H1 (cell line): ENCODE measurements around the gene NME7. TPM values are rescaled to one million over a fixed set of nuclear protein-coding genes. Genes with fewer than 3 reads are reported as not detected.

ENCODE experiments used
- CTCF ChIA-PET: fragments of 300-600 bp; sonication (Branson Sonifier 250); formaldehyde crosslinking; loops from one replicate; lab custom pipeline; 2021; ENCODE audit not compliant: partially characterized antibody; lab: Charles Lee
- POLR2A ChIA-PET: fragments of 300-600 bp; sonication (Branson Sonifier 250); formaldehyde crosslinking; loops from one replicate; lab custom pipeline; 2021; ENCODE audit warnings: inconsistent platforms; ENCODE audit not compliant: partially characterized antibody; lab: Charles Lee
- DNase-seq, 2 experiments: peaks; one replicate each; pipeline versions ENCODE4 v3.0.0 to v3.0.0-alpha.2; 2010 to 2022; ENCODE audit warnings: low spot score in 2 of 2, low read depth in 1 of 2, mixed read lengths in 1 of 2
- FAIRE-seq: peaks from 2 replicates; lab custom pipeline; 2011; peaks lifted over from hg19 to GRCh38; lab: Jason Lieb, UNC
- H2AFZ ChIP-seq: 2 replicates; pipeline ENCODE4 v1.8.1; 2012; ENCODE audit warnings: low read length, inconsistent platforms
- H2AK5ac ChIP-seq: 2 replicates; pipeline ENCODE4 v1.6.1; 2013; ENCODE audit warnings: low read depth, low read length
- H2BK120ac ChIP-seq: replicated peaks from 2 replicates; pipeline ENCODE3; 2013; ENCODE audit warnings: low read depth, low read length, inconsistent platforms
- H2BK12ac ChIP-seq: 2 replicates; pipeline ENCODE4 v1.6.1; 2013; ENCODE audit warnings: low read depth, low read length
- H2BK15ac ChIP-seq: 2 replicates; pipeline ENCODE4 v1.6.1; 2013; ENCODE audit warnings: low read length
- H2BK20ac ChIP-seq: 2 replicates; pipeline ENCODE4 v1.6.1; 2013; ENCODE audit warnings: low read length
- H2BK5ac ChIP-seq: 2 replicates; pipeline ENCODE4 v1.6.1; 2013; ENCODE audit warnings: low read depth, low read length
- H3K14ac ChIP-seq: 2 replicates; pipeline ENCODE4 v1.6.1; 2013; ENCODE audit warnings: inconsistent platforms; ENCODE audit not compliant: insufficient read length
- H3K18ac ChIP-seq: 2 replicates; pipeline ENCODE4 v1.6.1; 2013; ENCODE audit warnings: low read length; ENCODE audit errors: extremely low read depth
- H3K23ac ChIP-seq: 2 replicates; pipeline ENCODE4 v1.6.1; 2013; ENCODE audit warnings: inconsistent platforms; ENCODE audit not compliant: insufficient read length
- H3K23me2 ChIP-seq: 2 replicates; pipeline ENCODE4 v1.6.1; 2013; ENCODE audit warnings: low read depth, low read length
- H3K27ac ChIP-seq: 2 replicates; pipeline ENCODE4 v1.6.1; 2011; ENCODE audit warnings: low read depth, low read length, inconsistent platforms
- H3K27me3 ChIP-seq, 4 experiments: replicated peaks in 1 of 4; 1 replicate in 1 of 4; 2 replicates in 3 of 4; pipeline versions ENCODE4 v1.6.1 to v1.8.1; 2011 to 2013; ENCODE audit warnings: low read length in 3 of 4, mild to moderate bottlenecking in 3 of 4, inconsistent platforms in 2 of 4, mixed read lengths in 2 of 4, moderate library complexity in 1 of 4; ENCODE audit not compliant: control insufficient read depth in 3 of 4, insufficient read depth in 3 of 4; ENCODE audit errors: extremely low read depth in 1 of 4
- H3K36me3 ChIP-seq, 4 experiments: 2 replicates each; pipeline versions ENCODE4 v1.6.1 to v1.8.1; 2011 to 2013; ENCODE audit warnings: mild to moderate bottlenecking in 4 of 4, low read length in 3 of 4, moderate library complexity in 2 of 4, control low read depth in 1 of 4, inconsistent platforms in 1 of 4; ENCODE audit not compliant: insufficient read depth in 4 of 4, control insufficient read depth in 2 of 4
- H3K4ac ChIP-seq: replicated peaks from 2 replicates; pipeline ENCODE3; 2013; ENCODE audit warnings: low read length, low read depth, mixed read lengths, inconsistent platforms; ENCODE audit not compliant: insufficient read length
- H3K4me1 ChIP-seq, 4 experiments: replicated peaks in 1 of 4; 1 replicate in 1 of 4; 2 replicates in 3 of 4; pipeline versions ENCODE4 v1.6.1 to v1.8.1; 2011 to 2013; ENCODE audit warnings: low read length in 3 of 4, inconsistent platforms in 2 of 4, mixed read lengths in 1 of 4; ENCODE audit not compliant: insufficient read depth in 4 of 4, control insufficient read depth in 3 of 4
- H3K4me2 ChIP-seq, 2 experiments: 2 replicates each; pipeline versions ENCODE4 v1.6.1 to v1.8.1; 2011 to 2013; ENCODE audit warnings: low read depth in 2 of 2, low read length in 2 of 2, control low read depth in 1 of 2, inconsistent platforms in 1 of 2, mild to moderate bottlenecking in 1 of 2; ENCODE audit not compliant: insufficient read depth in 1 of 2
- H3K4me3 ChIP-seq, 4 experiments: fragments of 200-600, 300-600 bp in 1 of 4; sonication (generic), shearing (Covaris generic), sonication (Bioruptor Twin) in 1 of 4; 2 replicates each; pipeline versions ENCODE4 v1.5.1 to v1.8.1; 2011 to 2016; ENCODE audit warnings: low read length in 4 of 4, low read depth in 3 of 4, control low read depth in 2 of 4, inconsistent platforms in 2 of 4, mild to moderate bottlenecking in 2 of 4, mixed read lengths in 1 of 4, moderate library complexity in 1 of 4; ENCODE audit not compliant: insufficient read depth in 2 of 4; ENCODE audit errors: extremely low read depth in 1 of 4
- H3K56ac ChIP-seq: replicated peaks from 2 replicates; pipeline ENCODE3; 2013; ENCODE audit warnings: low read depth, mild to moderate bottlenecking, mixed read lengths, low read length, inconsistent platforms; ENCODE audit not compliant: insufficient read length
- H3K79me1 ChIP-seq: 2 replicates; pipeline ENCODE4 v1.6.1; 2013; ENCODE audit warnings: low read depth, low read length, control low read depth
- H3K79me2 ChIP-seq, 2 experiments: 2 replicates each; pipeline versions ENCODE4 v1.6.1 to v1.8.1; 2012 to 2013; ENCODE audit warnings: low read length in 2 of 2, mild to moderate bottlenecking in 2 of 2, inconsistent platforms in 1 of 2; ENCODE audit not compliant: insufficient read depth in 2 of 2, control insufficient read depth in 1 of 2
- H3K9ac ChIP-seq, 4 experiments: replicated peaks in 1 of 4; 1 replicate in 1 of 4; 2 replicates in 3 of 4; pipeline versions ENCODE4 v1.6.1 to v1.8.1; 2011 to 2013; ENCODE audit warnings: low read depth in 3 of 4, low read length in 3 of 4, control low read depth in 2 of 4, mild to moderate bottlenecking in 2 of 4, moderate library complexity in 2 of 4, inconsistent platforms in 1 of 4; ENCODE audit errors: extremely low read depth in 1 of 4
- H3K9me3 ChIP-seq, 2 experiments: 2 replicates each; pipeline versions ENCODE4 v1.6.1 to v1.8.1; 2012 to 2013; ENCODE audit warnings: mild to moderate bottlenecking in 2 of 2, moderate library complexity in 2 of 2, control low read depth in 1 of 2, inconsistent platforms in 1 of 2, low read depth in 1 of 2, low read length in 1 of 2, mixed read lengths in 1 of 2; ENCODE audit not compliant: insufficient read depth in 2 of 2
- H4K20me1 ChIP-seq, 2 experiments: replicated peaks in 1 of 2; 2 replicates each; pipeline versions ENCODE3 to v1.8.1; 2011 to 2013; ENCODE audit warnings: inconsistent platforms in 2 of 2, low read length in 2 of 2, mild to moderate bottlenecking in 1 of 2; ENCODE audit not compliant: insufficient read depth in 2 of 2, control insufficient read depth in 1 of 2
- H4K5ac ChIP-seq: 2 replicates; pipeline ENCODE4 v1.6.1; 2013; ENCODE audit warnings: low read length, low read depth, mixed read lengths, inconsistent platforms; ENCODE audit not compliant: insufficient read length
- H4K8ac ChIP-seq: 2 replicates; pipeline ENCODE4 v1.8.0; 2013; ENCODE audit warnings: mild to moderate bottlenecking, moderate library complexity, low read length, inconsistent platforms; ENCODE audit not compliant: insufficient read depth; ENCODE audit errors: extremely low read depth
- H4K91ac ChIP-seq: replicated peaks from 2 replicates; pipeline ENCODE3; 2013; ENCODE audit warnings: low read length, mixed read lengths, inconsistent platforms; ENCODE audit not compliant: insufficient read length
- RFX5 ChIP-seq: IDR thresholded peaks from 2 replicates; pipeline ENCODE4 v1.6.1; 2011; ENCODE audit warnings: low read depth, low read length, improper control_type of control experiment, borderline replicate concordance
- WGBS, 2 experiments: shearing (Covaris generic) in 1 of 2; methylation state at CpG; one replicate each; pipeline versions ENCODE4 v1.1.6 to v1.1.7; 2013 to 2015; ENCODE audit warnings: low lambda C conversion rate in 2 of 2, mixed read lengths in 2 of 2, inconsistent platforms in 1 of 2, low coverage in 1 of 2, missing lambda C conversion rate in 1 of 2; ENCODE audit not compliant: insufficient replicate concordance in 2 of 2, insufficient coverage in 1 of 2, insufficient read length in 1 of 2; ENCODE audit errors: extremely low coverage in 1 of 2, missing lambda C conversion rate in 1 of 2; 5-methylcytosine and 5-hydroxymethylcytosine counted together
- polyA plus RNA-seq, 7 experiments: library from polyadenylated mRNA; depleted of rRNA in 3 of 7; stranded (reverse) in 5 of 7; unstranded in 2 of 7; fragments of >200 nt in 5 of 7; fragments of 200-250 nt in 2 of 7; gene quantifications; 1 replicate in 5 of 7; 2 replicates in 1 of 7; 4 replicates in 1 of 7; pipeline versions ENCODE4 v1.2.1 to v1.2.3, GENCODE V29; 2011 to 2013; ENCODE audit warnings: missing spikeins in 2 of 7, mixed read lengths in 2 of 7
- total RNA-seq: library from RNA; stranded (reverse); fragmentation: NEBNext Ultra II Directional; extraction: Animal tissue kit (Norgen Biotek cat#: 25700); gene quantifications from 2 replicates; pipeline ENCODE4 v1.2.1, GENCODE V29; 2021

The NME7 gene
- total and polyA plus RNA-seq, 2 of the 8 experiments (the other 6 are each of a cell fraction or from before 2014, with no cell fraction given), result 11.6 to 28.5 TPM

DNA sequence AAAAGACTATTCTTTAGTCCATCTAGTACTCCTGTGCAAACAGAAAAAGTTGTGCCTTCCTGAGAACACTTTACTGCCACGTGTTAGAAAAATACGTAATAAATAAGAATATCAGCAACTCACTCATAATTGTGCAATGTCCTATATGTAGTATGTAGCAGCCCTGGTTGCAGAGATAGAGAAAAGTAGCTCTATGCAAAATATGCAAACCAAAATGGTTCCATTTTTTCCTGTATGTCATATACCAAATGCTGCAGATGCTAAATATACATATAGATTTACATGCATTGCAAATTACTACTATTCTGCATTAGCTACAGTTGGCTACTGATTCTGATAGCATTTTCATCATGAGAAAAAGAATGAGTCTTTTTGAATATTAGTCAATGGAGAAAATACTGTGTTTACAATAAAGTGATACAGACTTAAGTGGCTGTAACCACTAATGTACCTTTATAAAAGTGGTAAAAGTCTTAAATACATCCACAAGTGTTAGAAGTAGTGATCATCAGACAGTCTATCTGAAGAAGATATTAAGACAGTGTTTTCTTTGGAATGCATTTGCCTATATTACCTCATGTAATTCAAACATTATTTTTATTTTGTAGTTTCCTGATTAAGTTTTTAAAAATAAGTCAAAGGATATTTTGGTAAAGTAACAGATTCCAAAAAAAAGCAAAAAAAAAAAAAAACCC lies 19.8 kb downstream of the NME7 start:
- DNase-seq (no peak), FAIRE-seq (no peak)
- Histone ChIP-seq H2BK5ac (no peak overlapping the region), H3K27ac (no peak overlapping the region), H3K56ac (no peak overlapping the region), H4K20me1 (no peaks in the 10 kb centered on the region), H3K4ac (no peak overlapping the region), H3K4me3 (no peak overlapping the region), H3K4me1 (no peaks in the 10 kb centered on the region), H3K36me3 (no peaks in the 10 kb centered on the region), H3K79me1 (no peaks in the 10 kb centered on the region), H3K9me3 (no peaks in the 10 kb centered on the region), H3K9ac (no peak overlapping the region), H3K4me2 (no peak overlapping the region), H2BK20ac (no peak overlapping the region), H2BK12ac (no peak overlapping the region), H4K8ac (no peak overlapping the region), H2BK15ac (no peak overlapping the region), H4K91ac (no peak overlapping the region), H2AK5ac (no peak overlapping the region), H2AFZ (no peak overlapping the region), H3K27me3 (no peaks in the 10 kb centered on the region), H3K79me2 (0 out of 4 replicates have a peak, but pooled peaks cover 0 to 3% of the 10 kb centered on the region in 2 experiments), H3K23me2 (no peaks in the 10 kb centered on the region), H3K18ac (no peak overlapping the region), H2BK120ac (no peak overlapping the region), H4K5ac (no peak overlapping the region), H3K14ac (no peak overlapping the region), H3K23ac (no peak overlapping the region)
- CTCF ChIA-PET, result interaction anchor here (0.6 to 4.3 kb wide), 44 partner anchors 9 to 906 kb away, joined by 3 to 36 read pairs (median 4); partner anchors contain the start of genes BLZF1, CCDC181 and NME7
- POLR2A ChIA-PET, result interaction anchor here (0.7 kb wide), 1 partner anchor 236 kb away, joined by 3 read pairs; no protein-coding TSS in a partner anchor
- WGBS, 2 experiments, result 81% methylated on average over 2 of the region's 2 CpGs; no CpG with 5 or more reads in 1 of the 2 experiments
- no peak for TF ChIP-seq RFX5
